Neural progenitor cell (in vitro differentiated cells): Measurements from ENCODE around the gene ATXN1.

ENCODE experiments used
- CTCF ChIP-seq: fragments of 200-600 bp; sonication (generic); IDR thresholded peaks from 2 replicates; pipeline ENCODE4 v1.5.1; 2017; ENCODE audit warnings: antibody characterized with exemption, mild to moderate bottlenecking
- EZH2 ChIP-seq: fragments of 200-600 bp; sonication (generic); IDR thresholded peaks from 2 replicates; pipeline ENCODE4 v1.6.1; 2017; ENCODE audit warnings: antibody characterized with exemption, mild to moderate bottlenecking, moderate library complexity
- EZH2phosphoT487 ChIP-seq: fragments of 200-600 bp; sonication (generic); IDR thresholded peaks from 2 replicates; pipeline ENCODE4 v1.6.1; 2017; ENCODE audit warnings: antibody characterized with exemption

GRCh38 chr6:16713597-16713996 is 47.7 kb downstream of the ATXN1 start:
- TF ChIP-seq EZH2: no peak
- no peak for TF ChIP-seq CTCF
- no peak for TF ChIP-seq EZH2phosphoT487
